ENCODE measurements around the gene XRCC2.
"Not testable (repeated sequence)": the region's sequence is repeated elsewhere in the genome, so short reads cannot be mapped to it uniquely, and the experiment has no call there.

Gene XRCC2

GRCh38 chr7:152666078-152666477 is 9.9 kb downstream of the XRCC2 start:
- DNase-seq (ENCODE audit: extremely low read depth in 1 of 2, low read depth in 1 of 2), result no peak

DNA sequence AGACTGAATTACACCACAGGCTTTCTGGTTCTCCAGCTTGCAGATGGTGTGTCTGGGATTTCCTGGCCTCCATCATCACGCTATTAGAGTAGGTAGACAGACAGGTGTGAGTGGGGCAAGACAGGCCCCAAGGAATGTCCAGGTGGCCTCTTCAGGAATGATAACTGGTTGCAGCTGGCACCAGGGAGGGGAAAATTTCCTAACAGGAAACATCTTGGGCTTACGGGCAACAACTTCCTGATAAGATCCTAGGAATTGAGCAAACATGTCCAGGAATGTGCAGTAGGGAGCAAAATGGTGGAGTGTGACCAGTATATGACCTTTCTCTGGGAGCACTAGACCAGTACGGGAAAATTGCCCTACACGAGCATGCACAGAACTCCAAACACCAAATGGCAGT is 11.3 kb downstream of the XRCC2 start:
- DNase-seq (ENCODE audit: extremely low read depth in 1 of 2, low read depth in 1 of 2), result no peak

GRCh38 chr7:152663931-152664330 is 12.0 kb downstream of the XRCC2 start:
- DNase-seq (ENCODE audit: extremely low read depth in 1 of 2, low read depth in 1 of 2), result no peak

- DNase-seq (ENCODE audit: extremely low read depth in 1 of 2, low read depth in 1 of 2), result no peak
Observed at GRCh38 chr7:152663148-152663740, 12.7 kb downstream of the XRCC2 start.

GRCh38 chr7:152661479-152661878 is 14.5 kb downstream of the XRCC2 start:
- no peak for DNase-seq (ENCODE audit: extremely low read depth in 1 of 2, low read depth in 1 of 2)

- no peak for DNase-seq (ENCODE audit: extremely low read depth in 1 of 2, low read depth in 1 of 2)
Observed at GRCh38 chr7:152660021-152660420, 15.9 kb downstream of the XRCC2 start.

- DNase-seq (ENCODE audit: extremely low read depth in 1 of 2, low read depth in 1 of 2), result no peak
Observed at GRCh38 chr7:152654971-152655370, 21.0 kb downstream of the XRCC2 start.

GRCh38 chr7:152649220-152649619 is 26.7 kb downstream of the XRCC2 start:
- DNase-seq (ENCODE audit: extremely low read depth in 1 of 2, low read depth in 1 of 2), result no peak

- DNase-seq (ENCODE audit: extremely low read depth in 1 of 2, low read depth in 1 of 2), result no peak
Observed at GRCh38 chr7:152647009-152647408, 28.9 kb downstream of the XRCC2 start.

GRCh38 chr7:152646579-152646978 is 29.4 kb downstream of the XRCC2 start:
- DNase-seq (ENCODE audit: extremely low read depth in 1 of 2, low read depth in 1 of 2), result not testable (repeated sequence)

- no peak for DNase-seq (ENCODE audit: extremely low read depth in 1 of 2, low read depth in 1 of 2)
Observed at GRCh38 chr7:152643979-152644559, 31.9 kb downstream of the XRCC2 start.

GRCh38 chr7:152641384-152641783 is 34.6 kb downstream of the XRCC2 start:
- DNase-seq (ENCODE audit: extremely low read depth in 1 of 2, low read depth in 1 of 2), result no peak

DNA sequence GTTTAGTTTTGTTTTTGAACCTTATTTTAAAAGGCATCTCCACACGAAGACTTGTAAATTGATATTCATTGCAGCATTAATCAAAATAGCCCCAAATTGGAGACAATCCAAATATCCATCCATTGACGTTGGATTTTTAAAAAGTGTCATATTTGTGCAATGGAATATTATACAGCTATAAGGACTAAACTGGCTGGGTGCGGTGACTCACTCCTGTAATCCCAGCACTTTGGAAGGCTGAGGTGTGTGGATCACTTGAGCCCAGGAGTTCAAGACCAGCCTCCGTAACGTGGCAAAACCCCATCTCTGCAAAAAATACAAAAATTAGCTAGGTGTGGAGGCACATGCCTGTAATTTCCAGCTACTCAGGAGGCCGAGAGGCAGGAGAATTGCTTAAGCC is 35.1 kb downstream of the XRCC2 start:
- no peak for DNase-seq (ENCODE audit: extremely low read depth in 1 of 2, low read depth in 1 of 2)

- no peak for DNase-seq (ENCODE audit: extremely low read depth in 1 of 2, low read depth in 1 of 2)
Observed at GRCh38 chr7:152637920-152638580, 37.9 kb downstream of the XRCC2 start.

GRCh38 chr7:152637161-152637560 is 38.8 kb downstream of the XRCC2 start:
- no peak for DNase-seq (ENCODE audit: extremely low read depth in 1 of 2, low read depth in 1 of 2)

DNA sequence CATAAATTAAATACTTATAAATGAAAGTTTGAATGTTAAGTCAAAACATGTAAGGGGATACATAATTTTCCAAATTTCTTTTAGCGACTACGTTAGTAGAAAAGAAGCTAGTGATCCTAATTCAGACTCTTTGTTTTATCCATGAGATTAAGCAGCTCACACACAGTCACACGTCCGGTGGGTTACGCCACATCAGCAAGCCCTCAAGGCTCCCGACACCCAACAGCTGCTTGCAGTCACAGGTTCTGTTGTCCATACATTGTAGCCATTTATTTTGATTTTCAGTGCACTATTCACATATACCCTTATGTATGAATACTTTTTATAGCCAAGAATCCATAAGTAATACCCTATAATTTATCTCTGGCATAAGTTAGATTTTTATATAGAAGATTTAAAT is 39.5 kb downstream of the XRCC2 start:
- no peak for DNase-seq (ENCODE audit: extremely low read depth in 1 of 2, low read depth in 1 of 2)

GRCh38 chr7:152633504-152633903 is 42.4 kb downstream of the XRCC2 start:
- no peak for DNase-seq (ENCODE audit: extremely low read depth in 1 of 2, low read depth in 1 of 2)

DNA sequence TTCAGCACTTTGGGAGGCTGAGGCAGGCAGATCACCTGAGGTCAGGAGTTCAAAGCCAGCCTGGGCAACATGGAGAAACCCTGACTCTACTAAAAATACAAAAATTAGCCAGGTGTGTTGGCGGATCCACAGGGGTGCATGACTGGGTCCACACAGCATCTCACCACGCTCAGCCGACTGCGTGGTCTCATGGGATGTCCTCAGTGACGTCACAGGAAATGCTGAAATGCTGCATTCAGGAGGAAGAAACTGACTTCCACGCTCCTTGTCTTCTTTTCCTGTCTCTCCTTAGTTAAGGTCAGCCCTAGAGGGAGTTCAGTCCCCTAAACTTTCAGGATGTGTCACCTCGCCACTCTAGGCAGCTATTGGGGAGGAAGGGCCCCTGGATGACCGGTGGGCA is 42.9 kb downstream of the XRCC2 start:
- no peak for DNase-seq (ENCODE audit: extremely low read depth in 1 of 2, low read depth in 1 of 2)

DNA sequence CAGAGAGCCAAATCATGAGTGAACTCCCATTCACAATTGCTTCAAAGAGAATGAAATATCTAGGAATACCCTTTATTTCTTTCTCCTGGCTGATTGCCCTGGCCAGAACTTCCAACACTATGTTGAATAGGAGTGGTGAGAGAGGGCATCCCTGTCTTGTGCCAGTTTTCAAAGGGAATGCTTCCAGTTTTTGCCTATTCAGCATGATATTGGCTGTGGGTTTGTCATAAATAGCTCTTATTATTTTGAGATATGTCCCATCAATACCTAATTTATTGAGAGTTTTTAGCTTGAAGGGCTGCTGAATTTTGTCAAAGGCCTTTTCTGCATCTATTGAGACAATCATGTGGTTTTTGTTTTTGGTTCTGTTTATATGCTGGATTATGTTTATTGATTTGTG is 47.2 kb downstream of the XRCC2 start:
- not testable (repeated sequence) for DNase-seq (ENCODE audit: extremely low read depth in 1 of 2, low read depth in 1 of 2)

DNA sequence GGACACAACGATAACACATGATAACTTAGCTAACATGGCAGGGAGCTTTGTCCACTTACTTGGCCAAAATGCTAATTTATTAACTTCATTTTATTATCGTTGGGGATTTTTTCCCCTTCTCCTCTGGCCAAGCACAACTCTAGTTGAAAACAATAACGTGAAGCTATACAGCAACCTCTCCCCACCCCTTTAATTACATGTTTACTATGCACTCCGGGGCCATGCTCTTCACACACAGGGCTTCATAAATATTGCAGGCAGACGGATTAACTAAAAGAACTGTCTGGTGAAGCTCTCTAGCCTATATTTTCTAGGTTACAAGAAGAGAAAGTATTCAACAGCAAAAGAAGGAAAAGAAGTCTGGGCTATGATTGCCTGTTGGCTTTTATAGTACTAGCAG is 51.7 kb downstream of the XRCC2 start:
- no peak for DNase-seq (ENCODE audit: extremely low read depth in 1 of 2, low read depth in 1 of 2)

DNA sequence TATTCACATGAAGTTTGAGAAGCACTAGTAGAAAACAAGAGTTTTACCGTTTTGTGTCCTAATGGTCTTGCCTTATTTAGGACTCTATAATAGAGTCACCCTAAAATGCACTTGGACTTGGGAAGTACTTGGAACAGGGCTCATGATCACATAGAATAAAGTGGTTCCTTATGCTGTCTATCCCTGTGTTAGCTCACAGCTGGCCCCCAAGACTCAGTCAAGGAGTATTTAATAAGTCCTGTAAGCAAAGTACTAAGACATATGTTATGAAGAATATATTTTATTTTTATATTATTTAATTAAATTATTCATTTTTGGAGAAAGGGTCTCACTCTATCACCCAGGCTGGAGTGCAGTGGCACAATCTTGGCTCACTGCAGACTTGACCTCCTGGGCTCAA is 54.5 kb downstream of the XRCC2 start:
- DNase-seq (ENCODE audit: extremely low read depth in 1 of 2, low read depth in 1 of 2), result no peak

DNA sequence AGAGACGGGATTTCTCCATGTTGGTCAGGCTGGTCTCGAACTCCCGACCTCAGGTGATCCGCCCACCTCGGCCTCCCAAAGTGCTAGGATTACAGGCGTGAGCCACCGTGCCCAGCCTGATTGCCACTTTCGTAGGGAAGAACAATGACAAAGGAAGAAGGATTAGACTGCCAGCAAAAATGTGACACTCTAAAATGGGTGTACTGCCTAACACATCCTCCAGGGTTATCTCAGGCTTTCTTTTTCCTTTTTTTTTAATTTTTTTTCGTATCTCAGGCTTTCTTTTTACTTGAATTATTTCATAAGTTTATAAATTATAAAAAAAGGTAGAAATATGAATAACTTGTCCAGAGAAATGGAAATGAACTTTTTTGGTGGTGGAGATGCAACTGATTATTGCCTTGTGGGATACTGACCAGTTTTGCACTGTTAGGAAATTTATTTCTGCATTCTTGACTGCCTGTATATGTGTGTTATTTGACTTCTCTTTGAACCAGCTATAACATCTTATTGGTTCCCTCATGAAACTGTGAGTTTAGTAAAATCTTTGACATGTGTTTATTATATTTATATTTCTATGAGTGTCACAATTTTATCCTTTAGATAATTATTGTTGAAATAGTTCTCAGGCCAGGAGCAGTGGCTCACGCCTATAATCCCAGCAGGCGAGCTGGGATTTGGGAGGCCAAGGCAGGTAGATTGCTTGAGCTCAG is 56.8 kb downstream of the XRCC2 start:
- no peak for DNase-seq (ENCODE audit: extremely low read depth in 1 of 2, low read depth in 1 of 2)
